GM18498 (cell line): ENCODE measurements around the gene CCDC122.

Experiments used
- ATAC-seq: cut with Tn5 transposase; IDR thresholded peaks from one replicate; pipeline ENCODE4 v1.9.1; 2021; ENCODE audit warnings: mild to moderate bottlenecking, moderate library complexity; ENCODE audit not compliant: unreplicated experiment

CCDC122 gene

DNA sequence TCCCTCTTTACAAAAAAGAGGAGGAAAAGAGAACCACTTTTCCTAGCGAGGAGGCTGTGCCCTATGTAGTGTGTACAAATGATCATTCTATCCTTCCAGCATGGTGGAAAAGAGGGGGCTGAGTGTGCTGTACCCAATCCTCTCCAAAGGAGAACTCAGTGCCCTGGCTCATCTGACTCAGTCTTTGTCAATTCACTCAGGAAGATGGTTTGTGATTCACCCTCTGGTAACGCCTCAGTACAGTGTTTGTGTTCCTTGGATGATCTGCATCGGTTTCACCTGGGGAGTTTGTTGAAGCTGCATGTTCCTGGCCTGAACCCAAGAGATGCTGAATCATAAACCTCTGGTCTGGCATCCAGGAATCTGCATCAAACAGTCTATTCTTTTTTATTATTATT, 74.5 kb downstream of the CCDC122 start:
- ATAC-seq = no peak

DNA sequence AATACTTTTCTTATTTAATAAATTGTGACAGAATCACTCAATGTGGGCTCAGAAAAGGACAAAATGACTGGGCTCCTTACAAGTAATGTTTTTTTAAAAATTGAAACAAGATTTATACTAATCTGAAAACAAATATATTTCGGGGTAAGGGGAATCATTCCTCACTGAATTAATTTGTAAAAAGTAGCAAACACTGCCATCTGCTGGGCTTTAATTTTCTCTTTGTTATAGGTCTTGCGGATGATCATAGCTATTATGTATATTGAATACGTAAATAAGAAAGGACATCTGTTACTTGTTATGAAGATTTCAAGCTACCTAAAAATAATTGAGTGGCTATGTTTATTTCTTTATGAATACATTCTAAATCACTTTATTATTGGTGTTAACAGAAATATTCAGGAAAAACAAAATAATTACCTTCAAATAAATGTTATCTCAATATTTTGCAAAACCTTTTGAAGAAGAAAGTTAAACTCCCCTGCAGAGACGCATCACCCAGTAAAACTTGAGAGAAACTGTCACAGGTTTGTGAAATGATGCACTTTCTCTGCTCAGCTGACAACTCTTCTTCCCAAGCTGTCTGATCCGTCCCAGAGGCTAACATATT, 75.0 kb downstream of the CCDC122 start:
- ATAC-seq = no peak

DNA sequence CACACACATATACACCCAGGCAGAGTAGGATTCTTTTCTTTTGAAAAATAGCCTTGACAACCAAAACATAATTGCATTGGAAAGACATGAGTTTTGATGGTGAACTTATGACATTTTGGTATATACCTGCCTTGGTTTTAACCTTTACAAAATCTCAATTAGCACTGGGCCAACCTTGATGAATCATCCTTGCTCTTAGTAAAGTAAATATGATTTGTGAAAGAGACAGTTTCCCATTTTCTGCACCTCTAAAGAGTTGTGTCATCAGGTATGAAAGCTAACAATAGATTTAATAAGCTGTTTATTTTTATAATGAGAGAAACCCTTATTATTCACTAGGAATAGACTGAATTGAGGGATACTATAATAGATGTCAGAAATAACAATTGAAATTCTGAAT, 77.0 kb downstream of the CCDC122 start:
- ATAC-seq = no peak

DNA sequence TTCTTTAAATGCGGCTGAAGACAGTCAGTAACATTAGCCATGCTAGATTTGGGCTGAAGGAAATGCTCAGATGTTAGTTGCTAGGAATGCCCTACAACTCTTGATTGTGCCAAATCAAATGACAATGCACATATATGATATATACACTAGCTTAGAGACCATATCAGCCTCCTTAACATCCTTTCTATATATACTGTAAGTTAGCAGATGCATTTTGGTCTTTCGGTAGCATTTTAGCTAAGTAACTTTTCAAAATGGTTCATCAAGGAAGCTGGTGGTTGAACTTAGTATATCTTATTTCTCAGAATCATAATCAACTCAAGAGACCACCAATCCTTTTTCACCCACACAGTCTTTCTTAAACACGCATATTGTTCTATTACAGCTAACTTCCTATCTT, 78.7 kb downstream of the CCDC122 start:
- no peak for ATAC-seq

- no peak for ATAC-seq
These were observed 80.3 kb downstream of the CCDC122 start for GRCh38 chr13:43799191-43799590.

DNA sequence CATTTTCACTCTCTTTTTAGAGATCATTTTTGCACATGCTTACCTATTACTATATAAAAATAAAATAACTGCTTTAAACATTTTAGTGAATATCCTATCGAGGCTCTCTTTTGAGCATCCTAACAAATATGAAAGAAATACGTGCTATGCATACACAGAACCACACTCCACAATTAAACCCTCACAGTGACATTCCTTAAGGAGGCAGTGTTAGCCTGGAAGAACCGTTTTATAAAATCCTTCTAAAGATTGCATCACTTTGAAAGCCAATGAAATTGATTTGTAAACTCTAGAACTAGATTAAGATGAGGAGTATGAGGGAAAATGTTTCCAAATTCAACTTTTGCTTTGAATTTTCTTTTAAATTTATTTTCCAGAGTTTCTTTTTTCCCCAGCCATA, 81.7 kb downstream of the CCDC122 start:
- no peak for ATAC-seq

GRCh38 chr13:43797159-43797558, 82.4 kb downstream of the CCDC122 start:
- ATAC-seq = no peak

DNA sequence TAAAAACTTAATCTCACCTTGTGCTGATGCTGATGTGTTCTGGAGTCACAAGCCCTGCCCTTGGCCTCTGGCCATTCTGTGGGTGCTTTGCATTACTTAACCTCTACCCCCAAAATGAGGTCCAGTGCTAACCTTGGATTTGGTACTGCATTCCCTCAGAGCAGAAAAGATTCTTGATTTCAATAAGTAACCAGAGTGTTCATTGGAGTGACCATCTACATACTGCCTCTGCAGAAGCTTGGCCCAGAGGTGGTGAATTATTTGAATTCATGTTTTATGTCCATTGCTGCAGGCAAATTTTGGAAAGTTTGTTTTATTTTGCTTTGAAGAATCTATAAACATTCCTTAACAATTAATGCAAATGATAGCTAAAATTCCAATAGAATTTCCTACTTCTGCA, 85.1 kb downstream of the CCDC122 start:
- ATAC-seq = no peak

GRCh38 chr13:43792076-43792881, 87.3 kb downstream of the CCDC122 start:
- ATAC-seq = no peak

GRCh38 chr13:43787997-43788396, 91.5 kb downstream of the CCDC122 start:
- no peak for ATAC-seq

DNA sequence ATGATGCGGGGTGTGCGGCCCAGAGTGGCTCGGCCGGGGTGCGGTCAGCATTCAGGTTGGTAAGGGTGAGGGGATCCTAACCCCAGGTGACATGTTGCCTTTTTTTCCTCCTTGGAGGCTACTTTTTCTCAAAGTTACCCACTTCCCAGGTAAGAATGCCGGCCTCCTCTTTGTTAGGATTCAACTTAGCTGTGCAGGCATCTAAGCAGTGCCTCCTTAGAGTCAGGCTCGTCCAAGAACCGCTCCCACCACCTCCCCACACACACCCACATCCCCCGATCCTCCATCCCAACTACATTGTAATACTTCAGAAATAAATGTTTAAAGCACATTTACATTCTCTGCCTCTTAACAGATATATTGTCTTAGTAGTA, 92.0 kb downstream of the CCDC122 start:
- ATAC-seq = no peak

DNA sequence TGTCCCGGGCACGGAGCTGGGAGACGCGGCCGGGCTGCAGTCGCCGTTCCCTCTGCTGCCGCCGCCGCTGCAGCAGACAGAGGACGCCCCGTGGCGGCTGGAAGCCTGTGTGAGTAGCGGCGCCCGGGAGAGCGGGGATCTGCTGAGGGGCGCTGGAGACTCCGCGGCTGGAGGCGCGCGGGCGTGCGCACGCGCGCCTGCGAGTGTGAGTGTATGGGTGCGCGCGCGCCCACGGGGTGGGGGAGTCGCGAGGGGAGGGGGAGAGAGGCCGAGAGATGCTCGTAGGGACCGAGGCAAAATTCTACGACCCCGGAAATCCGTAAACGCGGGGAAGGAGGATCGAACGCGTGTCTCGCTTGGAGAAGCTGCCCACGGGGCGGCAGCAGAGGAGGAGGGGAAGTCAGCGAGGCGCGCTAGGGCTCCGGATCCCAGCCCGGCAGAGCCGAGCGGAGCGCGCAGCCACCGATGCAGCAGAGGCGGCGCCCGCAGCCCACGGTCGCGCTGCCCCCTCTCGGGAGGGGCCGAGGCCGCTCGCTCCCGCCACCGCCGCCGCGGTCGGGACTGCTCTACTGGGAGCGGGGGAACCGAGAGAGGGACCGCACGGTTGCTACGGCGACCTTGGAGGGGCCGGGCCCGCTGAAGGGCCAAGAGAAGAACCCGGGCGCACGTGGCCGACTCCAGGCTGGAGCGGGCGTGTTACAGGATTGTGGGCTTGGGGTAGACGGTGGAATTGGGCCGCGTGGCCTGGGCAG, 92.6 kb downstream of the CCDC122 start, which contains the start of gene ENOX1:
ENOX1 (minus strand) TSS at position 207 of the 752 bp plus-strand sequence.
- peak; percentile 51 for ATAC-seq

GRCh38 chr13:43786472-43786765, 93.1 kb downstream of the CCDC122 start:
- ATAC-seq = no peak
